SK-N-SH (cell line): ENCODE results near the gene AFF1.

Experiments
- CTCF ChIP-seq: fragments of 200-600 bp; sonication (generic); IDR thresholded peaks from 2 replicates; pipeline ENCODE4 v1.6.1; 2017; ENCODE audit warnings: antibody characterized with exemption, mild to moderate bottlenecking, moderate library complexity
- EP300 ChIP-seq, 2 experiments: IDR thresholded peaks; 2 replicates each; pipeline versions ENCODE4 v1.4.0 to v1.6.1; 2012; ENCODE audit warnings: borderline replicate concordance in 1 of 2, low read depth in 1 of 2, low read length in 1 of 2
- EZH2phosphoT487 ChIP-seq: fragments of 200-600 bp; sonication (generic); IDR thresholded peaks from 2 replicates; pipeline ENCODE4 v1.6.1; 2017; ENCODE audit warnings: low read depth, mixed run types, mild to moderate bottlenecking, antibody characterized with exemption, moderate library complexity, borderline replicate concordance
- FOXM1 ChIP-seq: IDR thresholded peaks from 2 replicates; pipeline ENCODE4 v1.4.0; 2012; ENCODE audit warnings: low read depth, mild to moderate bottlenecking
- GABPA ChIP-seq: IDR thresholded peaks from 2 replicates; pipeline ENCODE4 v1.4.0; 2012; ENCODE audit warnings: low read depth, mild to moderate bottlenecking
- NFIC ChIP-seq: IDR thresholded peaks from 2 replicates; pipeline ENCODE4 v1.4.0; 2012; ENCODE audit warnings: borderline replicate concordance
- NRF1 ChIP-seq: IDR thresholded peaks from 2 replicates; pipeline ENCODE4 v1.6.1; 2012; ENCODE audit warnings: low read depth, mild to moderate bottlenecking, low read length
- PBX3 ChIP-seq: IDR thresholded peaks from 2 replicates; pipeline ENCODE4; 2012
- POLR2AphosphoS5 ChIP-seq: IDR thresholded peaks from 2 replicates; pipeline ENCODE4 v1.6.1; 2012; ENCODE audit warnings: low read depth, low read length
- RAD21 ChIP-seq: IDR thresholded peaks from 2 replicates; pipeline ENCODE4 v1.6.1; 2012; ENCODE audit warnings: mild to moderate bottlenecking, low read length
- RFX5 ChIP-seq: IDR thresholded peaks from 2 replicates; pipeline ENCODE4 v1.6.1; 2012; ENCODE audit warnings: mild to moderate bottlenecking, improper control_type of control experiment, low read length
- SIN3A ChIP-seq: IDR thresholded peaks from 2 replicates; pipeline ENCODE4 v1.6.1; 2012; ENCODE audit warnings: low read depth, mild to moderate bottlenecking, low read length, moderate library complexity, borderline replicate concordance
- SMC3 ChIP-seq: IDR thresholded peaks from 2 replicates; pipeline ENCODE4 v1.6.1; 2012; ENCODE audit warnings: low read depth, low read length, improper control_type of control experiment
- TAF1 ChIP-seq: IDR thresholded peaks from 2 replicates; pipeline ENCODE4 v1.6.1; 2012; ENCODE audit warnings: low read depth, mild to moderate bottlenecking, low read length, moderate library complexity, borderline replicate concordance

- TF ChIP-seq CTCF = no peak
- no peak for TF ChIP-seq SIN3A
- TF ChIP-seq RFX5 = no peak
- TF ChIP-seq NRF1 = no peak
- no peak for TF ChIP-seq EP300 (IDR thresholded peaks at IDR 0.05; ENCODE audit: borderline replicate concordance in 1 of 2, low read depth in 1 of 2, low read length in 1 of 2)
- TF ChIP-seq GABPA = no peak
- no peak for TF ChIP-seq RAD21
- TF ChIP-seq NFIC = no peak
- no peak for TF ChIP-seq TAF1
- TF ChIP-seq SMC3 = no peak
- no peak for TF ChIP-seq EZH2phosphoT487
- TF ChIP-seq POLR2AphosphoS5 = no peak
- TF ChIP-seq PBX3 = no peak
- TF ChIP-seq FOXM1 = no peak
Measured at GRCh38 chr4:87045659-87046058, 110.8 kb downstream of the AFF1 start.
